Measurements from ENCODE around the gene WDR13. TPM values are rescaled to one million over a fixed set of nuclear protein-coding genes. Genes with fewer than 3 reads are reported as not detected.

WDR13 gene
- total RNA-seq, 3 donors from 2014 or later (not counting 1 experiment from before 2014, with no cell fraction given) = 52.5 to 62.9 (median 60.2) TPM

DNA sequence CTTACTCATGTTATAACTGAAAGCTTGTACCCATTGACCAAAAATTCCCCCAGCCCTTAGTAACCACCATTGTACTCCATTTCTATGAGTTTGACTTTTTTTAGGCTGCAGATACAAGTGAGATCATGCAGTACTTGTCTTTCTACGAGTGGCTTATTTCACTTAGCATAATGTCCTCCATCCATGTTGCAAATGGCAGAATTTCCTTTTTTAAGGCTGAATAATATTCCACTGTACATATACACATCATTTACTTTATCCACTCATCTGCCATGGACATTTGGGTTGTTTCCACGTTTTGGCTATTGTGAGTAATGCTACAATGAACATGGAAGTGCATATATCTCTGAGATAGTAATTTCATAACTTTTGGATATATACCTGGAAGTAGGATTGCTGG, 12.6 kb upstream of the WDR13 start:
- H3K4me1 Mint-ChIP-seq = peaks cover 3% of the 10 kb centered on the region in 2 donors
- no peak overlapping the region for H3K27ac Mint-ChIP-seq
- intact Hi-C loops (cut with micrococcal nuclease) = no loop called here
- H3K4me1 ChIP-seq (ENCODE audit: control insufficient read depth, insufficient read depth, low read length) = no peaks in the 10 kb centered on the region
- DNase-seq = no peak
- H3K27me3 Mint-ChIP-seq (ENCODE audit: low read depth in 2 of 2) = no peaks in the 10 kb centered on the region
- no peaks in the 10 kb centered on the region for H3K36me3 ChIP-seq (ENCODE audit: control insufficient read depth, insufficient read depth, low read length)
- no peak overlapping the region for H3K4me3 ChIP-seq (ENCODE audit: low read length)
- H3K27me3 ChIP-seq (ENCODE audit: control insufficient read depth, insufficient read depth, low read length) = no peaks in the 10 kb centered on the region
- TF ChIP-seq, protein P1, sequence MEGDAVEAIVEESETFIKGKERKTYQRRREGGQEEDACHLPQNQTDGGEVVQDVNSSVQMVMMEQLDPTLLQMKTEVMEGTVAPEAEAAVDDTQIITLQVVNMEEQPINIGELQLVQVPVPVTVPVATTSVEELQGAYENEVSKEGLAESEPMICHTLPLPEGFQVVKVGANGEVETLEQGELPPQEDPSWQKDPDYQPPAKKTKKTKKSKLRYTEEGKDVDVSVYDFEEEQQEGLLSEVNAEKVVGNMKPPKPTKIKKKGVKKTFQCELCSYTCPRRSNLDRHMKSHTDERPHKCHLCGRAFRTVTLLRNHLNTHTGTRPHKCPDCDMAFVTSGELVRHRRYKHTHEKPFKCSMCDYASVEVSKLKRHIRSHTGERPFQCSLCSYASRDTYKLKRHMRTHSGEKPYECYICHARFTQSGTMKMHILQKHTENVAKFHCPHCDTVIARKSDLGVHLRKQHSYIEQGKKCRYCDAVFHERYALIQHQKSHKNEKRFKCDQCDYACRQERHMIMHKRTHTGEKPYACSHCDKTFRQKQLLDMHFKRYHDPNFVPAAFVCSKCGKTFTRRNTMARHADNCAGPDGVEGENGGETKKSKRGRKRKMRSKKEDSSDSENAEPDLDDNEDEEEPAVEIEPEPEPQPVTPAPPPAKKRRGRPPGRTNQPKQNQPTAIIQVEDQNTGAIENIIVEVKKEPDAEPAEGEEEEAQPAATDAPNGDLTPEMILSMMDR (IDR thresholded peaks at IDR 0.05) = no peak
- no peak overlapping the region for H3K27ac ChIP-seq (ENCODE audit: low read length)
- no peaks in the 10 kb centered on the region for H3K36me3 Mint-ChIP-seq
- H3K4me3 Mint-ChIP-seq = no peak overlapping the region
- no peak for ATAC-seq
- WGBS (ENCODE audit: insufficient coverage) = no CpG with 5 or more reads among the region's 2 CpGs
- H3K9me3 Mint-ChIP-seq = no peaks in the 10 kb centered on the region
- no peaks in the 10 kb centered on the region for H3K9me3 ChIP-seq (ENCODE audit: control insufficient read depth, insufficient read depth, low read length)

GRCh38 chrX:48589482-48590162, 7.7 kb upstream of the WDR13 start:
- TF ChIP-seq, protein P1 (IDR thresholded peaks at IDR 0.05) = no peak
- 89% methylated on average over 11 of the region's 13 CpGs for WGBS (ENCODE audit: insufficient coverage)
- no peak overlapping the region for H3K4me3 Mint-ChIP-seq
- no peak for ATAC-seq
- intact Hi-C loops (cut with micrococcal nuclease) = no loop called here
- DNase-seq = no peak
- Histone ChIP-seq H3K9me3 (ENCODE audit: control insufficient read depth, insufficient read depth, low read length) (no peaks in the 10 kb centered on the region), H3K36me3 (ENCODE audit: control insufficient read depth, insufficient read depth, low read length) (no peaks in the 10 kb centered on the region), H3K4me3 (ENCODE audit: low read length) (no peak overlapping the region), H3K4me1 (ENCODE audit: control insufficient read depth, insufficient read depth, low read length) (no peaks in the 10 kb centered on the region), H3K27me3 (ENCODE audit: control insufficient read depth, insufficient read depth, low read length) (no peaks in the 10 kb centered on the region), H3K27ac (ENCODE audit: low read length) (no peak overlapping the region)
- H3K36me3 Mint-ChIP-seq = no peaks in the 10 kb centered on the region
- H3K27ac Mint-ChIP-seq = no peak overlapping the region
- H3K4me1 Mint-ChIP-seq = no peaks in the 10 kb centered on the region
- no peaks in the 10 kb centered on the region for H3K27me3 Mint-ChIP-seq (ENCODE audit: low read depth in 2 of 2)
- H3K9me3 Mint-ChIP-seq = no peaks in the 10 kb centered on the region

GRCh38 chrX:48590203-48591103, 6.8 kb upstream of the WDR13 start:
- no peaks in the 10 kb centered on the region for H3K9me3 Mint-ChIP-seq
- no peaks in the 10 kb centered on the region for H3K4me1 ChIP-seq (ENCODE audit: control insufficient read depth, insufficient read depth, low read length)
- TF ChIP-seq, protein P1 (IDR thresholded peaks at IDR 0.05) = no peak
- no peaks in the 10 kb centered on the region for H3K9me3 ChIP-seq (ENCODE audit: control insufficient read depth, insufficient read depth, low read length)
- ATAC-seq (no peak), DNase-seq (no peak)
- no peaks in the 10 kb centered on the region for H3K36me3 Mint-ChIP-seq
- no peaks in the 10 kb centered on the region for H3K4me1 Mint-ChIP-seq
- H3K27ac Mint-ChIP-seq = no peak overlapping the region
- no peak overlapping the region for H3K4me3 ChIP-seq (ENCODE audit: low read length)
- intact Hi-C loops (cut with micrococcal nuclease) = no loop called here
- H3K27me3 Mint-ChIP-seq (ENCODE audit: low read depth in 2 of 2) = no peaks in the 10 kb centered on the region
- H3K36me3 ChIP-seq (ENCODE audit: control insufficient read depth, insufficient read depth, low read length) = no peaks in the 10 kb centered on the region
- H3K27me3 ChIP-seq (ENCODE audit: control insufficient read depth, insufficient read depth, low read length) = no peaks in the 10 kb centered on the region
- no peak overlapping the region for H3K4me3 Mint-ChIP-seq
- WGBS (ENCODE audit: insufficient coverage) = 92% methylated on average over 20 of the region's 21 CpGs
- no peak overlapping the region for H3K27ac ChIP-seq (ENCODE audit: low read length)

Measured in natural killer cell (primary cell).